ENCODE results near the gene CDPF1. TPM values are rescaled to one million over a fixed set of nuclear protein-coding genes. Genes with fewer than 3 reads are reported as not detected.
"Not testable (repeated sequence)": the region's sequence is repeated elsewhere in the genome, so short reads cannot be mapped to it uniquely, and the experiment has no call there.

Gene CDPF1
- total RNA-seq, 1 donor from 2014 or later: 9.8 TPM

- no peak for DNase-seq (ENCODE audit: low spot score)
Measured at GRCh38 chr22:46224898-46225290, 25.2 kb downstream of the CDPF1 start.

- DNase-seq (ENCODE audit: low spot score): no peak
Measured at GRCh38 chr22:46224044-46224897, 25.8 kb downstream of the CDPF1 start.

DNA sequence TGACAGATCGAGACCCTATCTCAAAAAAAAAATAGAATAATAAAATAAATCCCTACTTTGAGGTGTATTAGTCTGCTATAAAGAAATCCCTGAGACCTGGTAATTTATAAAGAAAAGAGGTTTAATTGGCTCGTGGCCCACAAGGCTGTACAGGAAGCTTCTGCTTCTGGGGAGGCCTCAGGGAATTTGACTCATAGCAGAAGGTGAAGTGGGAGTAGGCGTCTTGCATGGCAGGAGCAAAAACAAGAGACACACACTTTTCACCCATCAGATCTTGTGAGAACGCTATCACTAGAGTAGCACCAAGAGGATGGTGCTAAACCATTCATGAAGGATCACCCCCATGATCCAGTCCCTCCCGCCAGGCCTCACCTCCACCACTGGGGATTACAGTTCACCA lies 29.2 kb downstream of the CDPF1 start:
- DNase-seq (ENCODE audit: low spot score): no peak

- no peak for DNase-seq (ENCODE audit: low spot score)
Measured at GRCh38 chr22:46219636-46220035, 30.5 kb downstream of the CDPF1 start.

GRCh38 chr22:46214616-46215015 lies 35.5 kb downstream of the CDPF1 start:
- no peak for DNase-seq (ENCODE audit: low spot score)

DNA sequence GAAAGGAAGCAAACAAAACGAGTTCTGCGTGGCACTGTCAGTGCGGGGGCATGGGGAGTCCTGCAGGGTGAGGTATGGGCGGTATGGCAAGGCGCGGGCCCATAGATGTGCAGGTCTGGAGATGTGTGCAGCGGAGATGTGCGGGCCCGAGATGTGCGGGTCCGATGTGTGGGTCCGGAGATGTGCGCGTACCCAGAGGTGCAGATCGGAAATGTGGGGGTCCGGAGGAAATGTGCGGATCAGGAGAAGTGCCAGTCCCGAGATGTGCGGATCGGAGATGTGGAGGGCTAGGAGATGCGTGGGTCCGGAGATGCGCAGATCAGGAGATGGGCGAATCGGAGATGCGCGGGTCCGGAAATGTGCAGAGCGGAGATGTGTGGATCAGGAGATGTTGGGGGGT lies 35.9 kb downstream of the CDPF1 start:
- DNase-seq (ENCODE audit: low spot score): no peak

- no peak for DNase-seq (ENCODE audit: low spot score)
Measured at GRCh38 chr22:46213052-46213451, 37.0 kb downstream of the CDPF1 start.

GRCh38 chr22:46212195-46212594 lies 37.9 kb downstream of the CDPF1 start:
- DNase-seq (ENCODE audit: low spot score): no peak

DNA sequence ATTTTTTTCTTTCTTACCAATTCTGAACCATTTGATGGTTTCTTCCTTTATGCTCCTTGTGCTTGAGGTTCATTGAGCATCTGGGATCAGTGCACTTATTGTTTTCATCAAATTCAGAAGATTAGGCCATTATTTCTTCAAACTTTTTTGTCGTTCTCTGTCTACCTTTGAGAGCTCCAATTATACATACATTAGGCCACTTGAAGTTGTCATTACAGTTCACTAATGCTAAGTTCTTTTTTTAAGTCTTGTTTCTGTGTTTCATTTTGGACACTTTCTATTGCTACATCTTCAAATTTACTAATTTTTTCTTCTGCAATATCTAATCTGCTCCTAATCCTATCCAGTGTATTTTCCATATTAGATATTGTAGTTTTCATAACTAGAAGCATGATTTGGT lies 40.8 kb downstream of the CDPF1 start:
- no peak for DNase-seq (ENCODE audit: low spot score)

DNA sequence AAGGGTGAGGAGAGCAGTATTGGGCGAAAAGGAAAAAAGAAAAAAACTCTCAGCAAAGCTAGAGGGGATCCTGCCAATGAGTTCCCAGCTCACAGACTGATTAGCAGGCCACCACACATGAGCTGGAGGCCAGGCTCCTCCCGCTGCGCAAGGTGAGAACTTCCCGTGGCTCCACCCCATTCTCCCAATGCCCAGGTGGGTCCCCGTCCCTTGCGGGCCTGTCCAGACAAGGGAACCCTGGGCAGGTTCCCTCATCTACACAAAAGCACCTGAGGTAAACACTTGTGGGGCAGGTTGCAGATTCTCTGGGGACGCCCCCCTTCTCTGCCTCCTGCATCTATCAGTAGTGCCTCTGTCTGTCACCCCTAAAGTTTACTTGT lies 46.5 kb downstream of the CDPF1 start:
- DNase-seq (ENCODE audit: low spot score): no peak

- no peak for DNase-seq (ENCODE audit: low spot score)
Measured at GRCh38 chr22:46202897-46203600, 47.0 kb downstream of the CDPF1 start.

GRCh38 chr22:46201059-46201757 lies 48.9 kb downstream of the CDPF1 start:
- DNase-seq (ENCODE audit: low spot score): no peak

GRCh38 chr22:46198806-46199205 lies 51.3 kb downstream of the CDPF1 start:
- not testable (repeated sequence) for DNase-seq (ENCODE audit: low spot score)

DNA sequence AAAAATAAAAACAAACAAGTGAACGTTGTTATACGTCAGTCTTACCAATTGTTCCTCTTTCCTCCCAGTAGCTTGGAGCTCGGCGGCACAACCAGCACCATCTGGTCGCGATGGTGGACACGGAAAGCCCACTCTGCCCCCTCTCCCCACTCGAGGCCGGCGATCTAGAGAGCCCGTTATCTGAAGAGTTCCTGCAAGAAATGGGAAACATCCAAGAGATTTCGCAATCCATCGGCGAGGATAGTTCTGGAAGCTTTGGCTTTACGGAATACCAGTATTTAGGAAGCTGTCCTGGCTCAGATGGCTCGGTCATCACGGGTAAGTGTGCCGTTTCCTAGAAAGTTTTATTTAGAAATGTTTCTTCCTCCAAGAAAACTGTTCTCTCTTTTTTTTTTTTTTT lies 51.8 kb downstream of the CDPF1 start:
- no peak for DNase-seq (ENCODE audit: low spot score)

DNA sequence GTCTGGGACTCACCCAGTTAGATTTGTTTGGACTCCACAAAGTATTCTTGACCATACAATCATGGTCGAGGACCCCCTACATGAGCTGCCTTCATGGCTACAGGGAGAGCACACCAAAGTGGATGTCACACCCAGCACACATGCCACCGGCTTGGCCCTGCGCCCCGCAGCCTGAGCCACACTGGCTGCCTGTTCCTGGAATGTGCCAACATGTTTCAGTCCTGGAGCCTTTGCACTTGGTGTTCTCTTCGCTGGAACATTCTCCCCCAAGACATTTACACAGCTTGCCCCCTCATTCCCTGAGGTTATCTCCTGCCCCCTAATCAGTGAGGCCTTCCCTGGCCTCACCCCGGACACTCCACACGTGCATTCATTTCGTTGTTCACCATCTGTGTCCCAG lies 53.8 kb downstream of the CDPF1 start:
- no peak for DNase-seq (ENCODE audit: low spot score)

DNA sequence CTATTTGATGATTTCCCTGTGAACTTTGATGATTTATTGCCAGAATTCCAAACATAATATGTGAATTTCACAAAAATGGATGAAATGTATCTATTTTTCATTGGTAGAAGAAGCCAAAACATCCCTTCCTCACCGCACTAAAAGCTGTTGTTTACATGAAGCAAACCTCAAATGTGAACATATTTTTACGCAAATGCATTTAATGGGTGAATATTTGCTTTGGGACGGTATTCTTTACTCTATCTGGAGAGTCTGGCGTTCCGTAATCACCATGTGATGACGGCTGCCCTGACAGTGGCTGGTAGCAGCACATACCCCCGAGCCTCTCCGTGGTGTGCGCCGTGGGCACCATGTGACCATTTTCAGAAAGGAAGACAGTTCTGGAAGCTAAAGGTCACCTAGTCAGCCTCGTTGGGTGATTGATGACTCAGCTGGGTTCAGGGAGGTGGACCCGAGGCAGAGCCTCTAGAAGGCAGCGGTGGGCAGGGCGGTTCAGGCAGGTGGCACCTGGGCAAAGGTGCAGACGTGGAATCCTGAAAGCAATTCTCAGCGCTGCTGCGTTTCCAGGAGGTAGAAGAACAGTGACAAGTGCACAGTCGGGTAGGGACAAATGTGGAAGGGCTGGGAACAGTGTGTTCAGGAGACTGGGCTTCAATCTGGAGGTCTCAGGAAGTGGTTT lies 54.5 kb downstream of the CDPF1 start:
- no peak for DNase-seq (ENCODE audit: low spot score)

Other genes starting within 250 kb of the CDPF1 start
- gene PPARA, start 99.8 kb downstream of the CDPF1 start, total RNA-seq: 29.1 TPM
- gene PKDREJ, start 13.1 kb upstream of the CDPF1 start, total RNA-seq: 0.13 TPM
- 30.9 TPM for gene TTC38, start 17.7 kb upstream of the CDPF1 start, total RNA-seq
- 1.6 TPM for gene GTSE1, start 46.6 kb upstream of the CDPF1 start, total RNA-seq
- gene TRMU, start 85.4 kb upstream of the CDPF1 start, total RNA-seq: 61.4 TPM

Data from ureter (tissue), 1 donor.